Activated B cell treated with CpG ODN at 0.5 μM for 24 hours (primary cell): ENCODE results near the gene ME2. TPM values are rescaled to one million over a fixed set of nuclear protein-coding genes. Genes with fewer than 3 reads are reported as not detected.

Experiments used
- total RNA-seq: library from RNA; stranded (reverse); gene quantifications from 2 replicates; pipeline ENCODE4 v1.2.3, GENCODE V29; 2022

Gene ME2
- total RNA-seq, 1 donor from 2014 or later: 63.5 TPM

Other genes with a start within 250 kb of the ME2 start
- not detected in 2 replicates for gene MRO, start 59.1 kb upstream of the ME2 start, total RNA-seq
- gene ELAC1, start 88.9 kb downstream of the ME2 start, total RNA-seq: 9.7 and 14.0 TPM in 2 replicates
- 83.8 and 94.9 TPM in 2 replicates for gene SMAD4, start 151.1 kb downstream of the ME2 start, total RNA-seq